GM13976 (cell line): ENCODE measurements around the gene GNPDA2.
A peak's percentile ranks its signal among the peaks of the same experiment; 100 is the strongest.

Source experiments
- DNase-seq: peaks from one replicate; pipeline ENCODE4 v3.0.0; 2012; ENCODE audit warnings: low spot score
- in situ Hi-C: fragments of 300-500 bp; cut with MboI; formaldehyde crosslinking; loops from one replicate; pipeline ENCODE4 v1.12.0; 2022; ENCODE audit warnings: low sequenced_read_pairs, mixed read lengths, inconsistent platforms; ENCODE audit not compliant: unreplicated experiment
- TF ChIP-seq, protein P1 (sequence below): IDR thresholded peaks from 2 replicates; pipeline ENCODE4 v1.5.1; 2012; ENCODE audit warnings: borderline replicate concordance, mild to moderate bottlenecking; ENCODE audit not compliant: insufficient read depth; ENCODE audit errors: extremely low read depth, missing control alignments, control extremely low read depth

GNPDA2 gene

DNA sequence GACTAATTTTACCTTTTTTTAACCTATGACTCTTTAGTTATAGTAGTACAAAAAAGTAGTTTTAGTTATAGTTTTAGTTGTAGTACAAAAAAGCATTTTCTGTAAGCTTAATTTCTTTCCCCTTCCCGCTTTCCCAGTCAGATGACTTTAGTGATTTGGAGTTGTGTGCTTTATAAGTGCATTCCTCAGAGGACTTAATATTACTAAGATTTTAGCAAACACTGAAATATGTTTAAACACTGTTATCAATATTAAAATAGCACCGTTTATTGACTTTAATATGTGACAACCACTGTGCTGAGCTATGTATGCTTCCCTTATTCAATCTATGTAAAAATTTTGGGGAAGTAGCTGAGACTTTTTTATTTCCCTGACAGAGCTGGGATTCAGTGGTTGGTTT, 25.3 kb downstream of the GNPDA2 start:
- TF ChIP-seq, protein P1, sequence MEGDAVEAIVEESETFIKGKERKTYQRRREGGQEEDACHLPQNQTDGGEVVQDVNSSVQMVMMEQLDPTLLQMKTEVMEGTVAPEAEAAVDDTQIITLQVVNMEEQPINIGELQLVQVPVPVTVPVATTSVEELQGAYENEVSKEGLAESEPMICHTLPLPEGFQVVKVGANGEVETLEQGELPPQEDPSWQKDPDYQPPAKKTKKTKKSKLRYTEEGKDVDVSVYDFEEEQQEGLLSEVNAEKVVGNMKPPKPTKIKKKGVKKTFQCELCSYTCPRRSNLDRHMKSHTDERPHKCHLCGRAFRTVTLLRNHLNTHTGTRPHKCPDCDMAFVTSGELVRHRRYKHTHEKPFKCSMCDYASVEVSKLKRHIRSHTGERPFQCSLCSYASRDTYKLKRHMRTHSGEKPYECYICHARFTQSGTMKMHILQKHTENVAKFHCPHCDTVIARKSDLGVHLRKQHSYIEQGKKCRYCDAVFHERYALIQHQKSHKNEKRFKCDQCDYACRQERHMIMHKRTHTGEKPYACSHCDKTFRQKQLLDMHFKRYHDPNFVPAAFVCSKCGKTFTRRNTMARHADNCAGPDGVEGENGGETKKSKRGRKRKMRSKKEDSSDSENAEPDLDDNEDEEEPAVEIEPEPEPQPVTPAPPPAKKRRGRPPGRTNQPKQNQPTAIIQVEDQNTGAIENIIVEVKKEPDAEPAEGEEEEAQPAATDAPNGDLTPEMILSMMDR: no peak
- in situ Hi-C loops: no loop called here
- no peak for DNase-seq

DNA sequence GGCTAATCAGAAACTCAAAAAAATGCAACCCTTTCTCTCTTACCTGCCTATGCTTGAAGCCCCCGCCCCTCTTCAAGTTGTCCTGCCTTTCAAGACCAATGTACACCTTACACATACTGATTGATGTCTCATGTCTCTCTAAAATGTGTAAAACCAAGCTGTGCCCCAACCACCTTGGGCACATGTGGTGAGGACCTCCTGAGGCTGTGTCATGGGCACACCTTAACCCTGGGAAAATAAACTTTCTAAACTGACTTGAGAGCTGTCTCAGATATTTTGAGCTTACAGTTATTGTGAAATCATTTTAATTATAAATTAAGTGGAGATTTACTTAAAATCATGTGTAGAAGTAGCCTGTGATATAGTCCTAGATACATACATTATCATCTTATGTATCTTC, 25.9 kb downstream of the GNPDA2 start:
- no peak for DNase-seq
- TF ChIP-seq, protein P1: no peak
- in situ Hi-C loops: no loop called here

GRCh38 chr4:44684648-44685047, 41.7 kb downstream of the GNPDA2 start:
- TF ChIP-seq, protein P1: no peak
- in situ Hi-C loops: no loop called here
- no peak for DNase-seq

DNA sequence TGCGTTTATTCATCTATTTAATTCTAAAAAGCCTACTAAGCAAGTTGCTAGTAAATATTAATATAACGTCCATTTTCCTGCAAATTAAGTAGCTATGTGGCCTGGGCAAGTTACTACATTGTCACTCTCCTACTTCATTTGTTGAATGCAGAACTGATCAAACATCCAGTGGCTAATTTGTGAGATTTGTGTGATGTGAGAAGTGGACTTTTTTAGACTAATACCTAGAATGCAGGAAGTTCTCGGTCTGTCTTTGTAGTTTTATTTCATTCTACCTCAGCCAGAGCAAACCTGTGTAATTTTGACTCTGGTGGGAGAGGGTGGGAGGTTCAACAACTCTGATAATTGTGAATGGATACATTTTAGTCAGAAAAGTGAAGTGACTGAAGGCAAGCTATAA, 47.3 kb downstream of the GNPDA2 start:
- TF ChIP-seq, protein P1: no peak
- no peak for DNase-seq
- in situ Hi-C loops: no loop called here

GRCh38 chr4:44678094-44679041, 48.0 kb downstream of the GNPDA2 start, which contains the start of gene GUF1:
GUF1 (plus strand) TSS chr4:44678420; CDS start chr4:44678623, 203 bp downstream.
- TF ChIP-seq, protein P1: no peak
- in situ Hi-C loops: no loop called here
- DNase-seq: peak; percentile 88

GRCh38 chr4:44675366-44675765, 51.0 kb downstream of the GNPDA2 start:
- no peak for DNase-seq
- in situ Hi-C loops: no loop called here
- TF ChIP-seq, protein P1: no peak
